Natural killer cell (primary cell): ENCODE results near the gene THAP12. TPM values are rescaled to one million over a fixed set of nuclear protein-coding genes. Genes with fewer than 3 reads are reported as not detected.

Experiments
- ATAC-seq, 3 donors: fragments of 150-1000 bp in 2 of 3; fragments of 200-7000 bp in 1 of 3; cut with Tn5 transposase; 1 replicate in 1 of 3; 2 replicates in 2 of 3; pipeline ENCODE4 v1.10.0; 2021; ENCODE audit warnings: mild to moderate bottlenecking in 2 of 3, moderate library complexity in 2 of 3
- DNase-seq, 2 donors: peaks; one replicate each; pipeline versions ENCODE4 v3.0.0 to v3.0.0-alpha.2; 2013 to 2021; ENCODE audit warnings: mixed read lengths in 1 of 2
- H3K27ac ChIP-seq: one replicate; pipeline ENCODE4 v1.5.1; 2013; ENCODE audit warnings: mild to moderate bottlenecking, low read length
- H3K27me3 ChIP-seq: one replicate; pipeline ENCODE4 v1.6.1; 2013; ENCODE audit warnings: low read length; ENCODE audit not compliant: control insufficient read depth, insufficient read depth
- H3K36me3 ChIP-seq: one replicate; pipeline ENCODE4 v1.6.1; 2013; ENCODE audit warnings: low read length; ENCODE audit not compliant: control insufficient read depth, insufficient read depth
- H3K4me1 ChIP-seq: one replicate; pipeline ENCODE4 v1.6.1; 2013; ENCODE audit warnings: low read length; ENCODE audit not compliant: control insufficient read depth, insufficient read depth
- H3K4me3 ChIP-seq: one replicate; pipeline ENCODE4 v1.5.1; 2013; ENCODE audit warnings: low read length
- H3K9me3 ChIP-seq: one replicate; pipeline ENCODE4 v1.6.1; 2013; ENCODE audit warnings: low read length; ENCODE audit not compliant: control insufficient read depth, insufficient read depth
- H3K27ac Mint-ChIP-seq, 2 donors: one replicate each; pipeline ENCODE4 v1.8.0; 2022; ENCODE audit warnings: mild to moderate bottlenecking in 2 of 2, mixed read lengths in 2 of 2, moderate library complexity in 1 of 2
- H3K27me3 Mint-ChIP-seq, 2 donors: one replicate each; pipeline ENCODE4 v1.8.0; 2022; ENCODE audit warnings: low read depth in 2 of 2, mixed read lengths in 2 of 2
- H3K36me3 Mint-ChIP-seq: one replicate; pipeline ENCODE4 v1.8.0; 2022; ENCODE audit warnings: mixed read lengths
- H3K4me1 Mint-ChIP-seq, 2 donors: one replicate each; pipeline ENCODE4 v1.8.0; 2022; ENCODE audit warnings: mixed read lengths in 2 of 2
- H3K4me3 Mint-ChIP-seq: one replicate; pipeline ENCODE4 v1.8.0; 2022; ENCODE audit warnings: mild to moderate bottlenecking, moderate library complexity, mixed read lengths
- H3K9me3 Mint-ChIP-seq, 2 donors: one replicate each; pipeline ENCODE4 v1.8.0; 2022; ENCODE audit warnings: mixed read lengths in 2 of 2
- CTCF ChIP-seq: fragments of 200-600 bp; IDR thresholded peaks from one replicate; pipeline ENCODE4 v1.8.0; 2022; ENCODE audit warnings: antibody characterized with exemption
- WGBS: methylation state at CpG from one replicate; pipeline ENCODE4 v1.1.7; 2013; ENCODE audit warnings: missing lambda C conversion rate; ENCODE audit not compliant: insufficient coverage; 5-methylcytosine and 5-hydroxymethylcytosine counted together
- intact Hi-C: fragments of 100-400 bp; cut with micrococcal nuclease; formaldehyde crosslinking; loops from one replicate; pipeline ENCODE4 v1.14.2; 2022
- total RNA-seq, 4 donors: library from RNA; stranded (reverse); fragments of 120-200 nt in 1 of 4; gene quantifications; one replicate each; pipeline versions ENCODE4 v1.2.3 to v1.2.4, GENCODE V29; 2013 to 2022

The THAP12 gene
- total RNA-seq, 3 donors from 2014 or later (not counting 1 experiment from before 2014, with no cell fraction given), result 56.0 to 66.1 (median 64.3) TPM

- no peak for TF ChIP-seq CTCF
Observed at GRCh38 chr11:76397383-76397782, 16.5 kb upstream of the THAP12 start.

GRCh38 chr11:76395296-76395695 is 14.4 kb upstream of the THAP12 start:
- no peaks in the 10 kb centered on the region for H3K9me3 Mint-ChIP-seq
- ATAC-seq (no peak), DNase-seq (no peak)
- no CpG with 5 or more reads among the region's 1 CpG for WGBS
- Histone ChIP-seq H3K4me1 (no peaks in the 10 kb centered on the region), H3K36me3 (no peaks in the 10 kb centered on the region), H3K4me3 (no peak overlapping the region), H3K27ac (no peak overlapping the region), H3K9me3 (no peaks in the 10 kb centered on the region), H3K27me3 (no peaks in the 10 kb centered on the region)
- no peaks in the 10 kb centered on the region for H3K36me3 Mint-ChIP-seq
- peaks cover 0 to 5% of the 10 kb centered on the region in 2 donors for H3K4me1 Mint-ChIP-seq
- no peak overlapping the region for H3K4me3 Mint-ChIP-seq
- intact Hi-C loops, result no loop called here
- TF ChIP-seq CTCF, result no peak
- peaks cover 0 to 8% of the 10 kb centered on the region in 2 donors for H3K27me3 Mint-ChIP-seq
- H3K27ac Mint-ChIP-seq, result no peak overlapping the region

More at GRCh38 chr11:76397383-76397782, 16.5 kb upstream of the THAP12 start:
- Histone ChIP-seq H3K36me3 (no peaks in the 10 kb centered on the region), H3K4me3 (no peak overlapping the region), H3K9me3 (no peaks in the 10 kb centered on the region), H3K27ac (no peak overlapping the region), H3K27me3 (no peaks in the 10 kb centered on the region), H3K4me1 (no peaks in the 10 kb centered on the region)
- DNase-seq (no peak), ATAC-seq (no peak)
- no peak overlapping the region for H3K27ac Mint-ChIP-seq
- no peak overlapping the region for H3K4me3 Mint-ChIP-seq
- peaks cover 2 to 8% of the 10 kb centered on the region in 2 donors for H3K27me3 Mint-ChIP-seq
- no peaks in the 10 kb centered on the region for H3K36me3 Mint-ChIP-seq
- WGBS, result no CpG with 5 or more reads among the region's 3 CpGs
- no peaks in the 10 kb centered on the region for H3K9me3 Mint-ChIP-seq
- intact Hi-C loops, result no loop called here
- H3K4me1 Mint-ChIP-seq, result peaks cover 0 to 5% of the 10 kb centered on the region in 2 donors

- Histone ChIP-seq H3K27ac (no peak overlapping the region), H3K9me3 (no peaks in the 10 kb centered on the region), H3K36me3 (no peaks in the 10 kb centered on the region), H3K4me1 (no peaks in the 10 kb centered on the region), H3K4me3 (no peak overlapping the region), H3K27me3 (no peaks in the 10 kb centered on the region)
- TF ChIP-seq CTCF, result no peak
- no peak overlapping the region for H3K27ac Mint-ChIP-seq
- no peak for DNase-seq
- H3K9me3 Mint-ChIP-seq, result no peaks in the 10 kb centered on the region
- H3K4me3 Mint-ChIP-seq, result no peak overlapping the region
- ATAC-seq, result no peak
- peaks cover 0 to 8% of the 10 kb centered on the region in 2 donors for H3K27me3 Mint-ChIP-seq
- H3K36me3 Mint-ChIP-seq, result no peaks in the 10 kb centered on the region
- H3K4me1 Mint-ChIP-seq, result peaks cover 0 to 5% of the 10 kb centered on the region in 2 donors
- intact Hi-C loops, result no loop called here
Observed at GRCh38 chr11:76394411-76394810, 13.5 kb upstream of the THAP12 start.

- ATAC-seq (no peak), DNase-seq (no peak)
- Histone ChIP-seq H3K4me3 (no peak overlapping the region), H3K4me1 (no peaks in the 10 kb centered on the region), H3K27me3 (no peaks in the 10 kb centered on the region), H3K27ac (no peak overlapping the region), H3K9me3 (no peaks in the 10 kb centered on the region), H3K36me3 (no peaks in the 10 kb centered on the region)
- no peaks in the 10 kb centered on the region for H3K36me3 Mint-ChIP-seq
- intact Hi-C loops, result no loop called here
- peaks cover 0 to 5% of the 10 kb centered on the region in 2 donors for H3K4me1 Mint-ChIP-seq
- peaks cover 0 to 8% of the 10 kb centered on the region in 2 donors for H3K27me3 Mint-ChIP-seq
- no peak for TF ChIP-seq CTCF
- H3K9me3 Mint-ChIP-seq, result no peaks in the 10 kb centered on the region
- H3K4me3 Mint-ChIP-seq, result no peak overlapping the region
- no CpG with 5 or more reads among the region's 1 CpG for WGBS
- H3K27ac Mint-ChIP-seq, result peak overlapping the region in 1 of 2 donors; percentile 38
Observed at GRCh38 chr11:76392870-76393269, 11.9 kb upstream of the THAP12 start.
